GM10248 (cell line): ENCODE measurements around the gene PRRT1B.

ENCODE experiments used
- CTCF ChIA-PET: fragments of 300-600 bp; sonication (Branson Sonifier 250); formaldehyde crosslinking; extraction: SDS; loops from one replicate; lab custom pipeline; 2021; ENCODE audit warnings: antibody characterized with exemption; lab: Yijun Ruan, JAX
- POLR2A ChIA-PET: fragments of 350-650 bp; sonication (Branson Sonifier 250); formaldehyde crosslinking; extraction: SDS; loops from one replicate; lab custom pipeline; 2020; ENCODE audit warnings: antibody characterized with exemption; lab: Yijun Ruan, JAX
- DNase-seq: peaks from one replicate; pipeline ENCODE4 v3.0.0; 2012; ENCODE audit errors: extremely low spot score
- CTCF ChIP-seq: IDR thresholded peaks from 2 replicates; pipeline ENCODE4 v1.5.1; 2012; ENCODE audit warnings: mild to moderate bottlenecking, low read depth; ENCODE audit errors: extremely low read depth, missing control alignments, control extremely low read depth

PRRT1B gene

GRCh38 chr9:131578021-131578420 lies 32.7 kb downstream of the PRRT1B start:
- TF ChIP-seq CTCF = no peak
- ChIA-PET CTCF (interaction anchor here (1.0 to 2.4 kb wide), 2 partner anchors 14 to 20 kb away, joined by 3 to 14 read pairs; no protein-coding TSS in a partner anchor), POLR2A (no interaction called here)
- no peak for DNase-seq

GRCh38 chr9:131578731-131579504 lies 33.6 kb downstream of the PRRT1B start:
- CTCF ChIA-PET = interaction anchor here (0.9 to 2.4 kb wide), 3 partner anchors 13 to 164 kb away, joined by 3 to 14 read pairs (median 4); no protein-coding TSS in a partner anchor

GRCh38 chr9:131579789-131580211 lies 34.5 kb downstream of the PRRT1B start:
- no peak for DNase-seq
- no peak for TF ChIP-seq CTCF
- ChIA-PET CTCF (interaction anchor here (2.4 kb wide), 1 partner anchor 12 kb away, joined by 14 read pairs; no protein-coding TSS in a partner anchor), POLR2A (no interaction called here)

More at GRCh38 chr9:131578731-131579504, 33.6 kb downstream of the PRRT1B start:
- no peak for TF ChIP-seq CTCF
- POLR2A ChIA-PET = interaction anchor here (0.6 kb wide), 1 partner anchor 43 kb away, joined by 3 read pairs; no protein-coding TSS in a partner anchor
- peak; percentile 81 for DNase-seq

- DNase-seq = no peak
- ChIA-PET CTCF (interaction anchor here (2.4 kb wide), 1 partner anchor 11 kb away, joined by 14 read pairs; no protein-coding TSS in a partner anchor), POLR2A (no interaction called here)
- TF ChIP-seq CTCF = no peak
Observed at GRCh38 chr9:131580358-131580757, 35.0 kb downstream of the PRRT1B start.

- ChIA-PET POLR2A (no interaction called here), CTCF (no interaction called here)
- TF ChIP-seq CTCF = no peak
Observed at GRCh38 chr9:131582056-131582455, 36.7 kb downstream of the PRRT1B start.

GRCh38 chr9:131582466-131583336 lies 37.4 kb downstream of the PRRT1B start:
- CTCF ChIA-PET = no interaction called here
- POLR2A ChIA-PET = no interaction called here
- no peak for DNase-seq
- no peak for TF ChIP-seq CTCF

More at GRCh38 chr9:131582056-131582455, 36.7 kb downstream of the PRRT1B start:
- DNase-seq = no peak
